Measurements from ENCODE around the gene MRPS33. TPM values are rescaled to one million over a fixed set of nuclear protein-coding genes. Genes with fewer than 3 reads are reported as not detected.
A peak's percentile ranks its signal among the peaks of the same experiment; 100 is the strongest.

MRPS33 gene
- total and polyA plus RNA-seq, 2 donors (not counting 3 experiments of a cell fraction or from before 2014, with no cell fraction given), result 13.5 to 34.1 TPM

- peak; percentile 46 for FAIRE-seq
- no peak overlapping the region for H2AFZ ChIP-seq (ENCODE audit: low read depth, low read length)
- H3K79me2 ChIP-seq (ENCODE audit: control insufficient read depth, insufficient read depth, low read length), result no peaks in the 10 kb centered on the region
- no peak overlapping the region for H3K4me3 ChIP-seq (replicated peaks in 1 of 3; ENCODE audit: insufficient read depth in 1 of 3, low read depth in 1 of 3, low read length in 3 of 3)
- H3K9ac ChIP-seq (replicated peaks; ENCODE audit: extremely low read depth, insufficient read depth, low read length), result no peak overlapping the region
- no peak overlapping the region for H3K4me2 ChIP-seq (ENCODE audit: insufficient read depth, low read length)
- H4K20me1 ChIP-seq (replicated peaks; ENCODE audit: control insufficient read depth, extremely low read depth, insufficient read depth, low read length), result no peaks in the 10 kb centered on the region
- H3K27me3 ChIP-seq (ENCODE audit: control insufficient read depth in 2 of 2, insufficient read depth in 2 of 2, low read length in 2 of 2), result peaks cover 0 to 1% of the 10 kb centered on the region in 2 experiments
- BruUV-seq (replicated peaks), result no TSS peak
- no peaks in the 10 kb centered on the region for H3K9me1 ChIP-seq (replicated peaks; ENCODE audit: control insufficient read depth, extremely low read depth, insufficient read depth, low read length)
- POLR2A ChIA-PET, result no interaction called here
- CTCF ChIA-PET, result no interaction called here
- no peaks in the 10 kb centered on the region for H3K9me3 ChIP-seq (replicated peaks; ENCODE audit: control insufficient read depth, insufficient read depth, low read length)
- dilution Hi-C loops (cut with MboI; ENCODE audit: extremely low pct_ligation_motif_present, low sequenced_read_pairs) (no loop called here), intact Hi-C loops (cut with micrococcal nuclease) (no loop called here)
- no peak for DNase-seq (ENCODE audit: low read depth, low spot score)
- TF ChIP-seq MYC (IDR thresholded peaks at IDR 0.05; ENCODE audit: low read depth, low read length) (no peak), GATA2 (IDR thresholded peaks at IDR 0.05; ENCODE audit: insufficient read depth, insufficient read length, low read depth, low read length) (no peak), FOS (IDR thresholded peaks at IDR 0.05; ENCODE audit: borderline replicate concordance, insufficient read depth, low read length) (no peak), POLR2AphosphoS5 (IDR thresholded peaks at IDR 0.05; ENCODE audit: insufficient read depth, low read depth, low read length) (no peak), POLR2A (IDR thresholded peaks at IDR 0.05; ENCODE audit: low read depth, low read length) (no peak), EZH2 (IDR thresholded peaks at IDR 0.05; ENCODE audit: borderline replicate concordance, low read depth, low read length, severe bottlenecking) (no peak), JUN (IDR thresholded peaks at IDR 0.05; ENCODE audit: borderline replicate concordance, insufficient read depth, insufficient read length, low read depth) (no peak)
- TF ChIP-seq, protein P1, sequence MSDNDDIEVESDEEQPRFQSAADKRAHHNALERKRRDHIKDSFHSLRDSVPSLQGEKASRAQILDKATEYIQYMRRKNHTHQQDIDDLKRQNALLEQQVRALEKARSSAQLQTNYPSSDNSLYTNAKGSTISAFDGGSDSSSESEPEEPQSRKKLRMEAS (IDR thresholded peaks at IDR 0.05; ENCODE audit: insufficient read depth, insufficient read length), result no peak
- TF ChIP-seq, protein P2, sequence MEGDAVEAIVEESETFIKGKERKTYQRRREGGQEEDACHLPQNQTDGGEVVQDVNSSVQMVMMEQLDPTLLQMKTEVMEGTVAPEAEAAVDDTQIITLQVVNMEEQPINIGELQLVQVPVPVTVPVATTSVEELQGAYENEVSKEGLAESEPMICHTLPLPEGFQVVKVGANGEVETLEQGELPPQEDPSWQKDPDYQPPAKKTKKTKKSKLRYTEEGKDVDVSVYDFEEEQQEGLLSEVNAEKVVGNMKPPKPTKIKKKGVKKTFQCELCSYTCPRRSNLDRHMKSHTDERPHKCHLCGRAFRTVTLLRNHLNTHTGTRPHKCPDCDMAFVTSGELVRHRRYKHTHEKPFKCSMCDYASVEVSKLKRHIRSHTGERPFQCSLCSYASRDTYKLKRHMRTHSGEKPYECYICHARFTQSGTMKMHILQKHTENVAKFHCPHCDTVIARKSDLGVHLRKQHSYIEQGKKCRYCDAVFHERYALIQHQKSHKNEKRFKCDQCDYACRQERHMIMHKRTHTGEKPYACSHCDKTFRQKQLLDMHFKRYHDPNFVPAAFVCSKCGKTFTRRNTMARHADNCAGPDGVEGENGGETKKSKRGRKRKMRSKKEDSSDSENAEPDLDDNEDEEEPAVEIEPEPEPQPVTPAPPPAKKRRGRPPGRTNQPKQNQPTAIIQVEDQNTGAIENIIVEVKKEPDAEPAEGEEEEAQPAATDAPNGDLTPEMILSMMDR (IDR thresholded peaks at IDR 0.05; ENCODE audit: extremely low read depth in 1 of 2, insufficient read depth in 1 of 2, low read depth in 1 of 2, low read length in 2 of 2), result no peak
- no peaks in the 10 kb centered on the region for H3K36me3 ChIP-seq (ENCODE audit: control insufficient read depth in 2 of 2, extremely low read depth in 1 of 2, insufficient read depth in 2 of 2, low read length in 2 of 2)
- H3K4me1 ChIP-seq (ENCODE audit: control insufficient read depth, extremely low read depth, insufficient read depth, low read length), result no peaks in the 10 kb centered on the region
- H3K27ac ChIP-seq (ENCODE audit: insufficient read depth, low read depth, low read length), result no peak overlapping the region
Measured at GRCh38 chr7:141003172-141004065, 11.3 kb downstream of the MRPS33 start.

Measured in endothelial cell of umbilical vein (primary cell).